Measurements from ENCODE around the gene RNF41. TPM values are rescaled to one million over a fixed set of nuclear protein-coding genes. Genes with fewer than 3 reads are reported as not detected.

Gene RNF41
- total and polyA plus RNA-seq, 2 experiments from 2014 or later, result 17.3 to 37.2 TPM

DNA sequence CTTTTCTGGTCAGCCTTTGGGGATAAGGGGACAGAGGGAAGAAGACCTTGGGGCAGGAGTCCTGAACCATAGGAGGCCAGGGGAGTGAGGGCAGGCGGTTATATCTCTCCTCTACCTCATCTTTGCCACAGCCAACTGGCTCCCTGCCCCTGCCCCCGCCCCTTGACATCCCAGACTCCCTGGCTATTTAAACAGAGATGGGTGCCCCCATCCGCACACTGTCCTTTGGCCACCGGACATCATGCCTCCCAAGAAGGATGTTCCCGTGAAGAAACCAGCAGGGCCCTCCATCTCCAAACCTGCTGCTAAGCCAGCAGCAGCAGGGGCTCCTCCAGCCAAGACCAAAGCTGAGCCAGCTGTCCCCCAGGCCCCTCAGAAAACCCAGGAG, 68.0 kb downstream of the RNF41 start:
- no peak overlapping the region for H3K27ac ChIP-seq
- TF ChIP-seq, protein P1, sequence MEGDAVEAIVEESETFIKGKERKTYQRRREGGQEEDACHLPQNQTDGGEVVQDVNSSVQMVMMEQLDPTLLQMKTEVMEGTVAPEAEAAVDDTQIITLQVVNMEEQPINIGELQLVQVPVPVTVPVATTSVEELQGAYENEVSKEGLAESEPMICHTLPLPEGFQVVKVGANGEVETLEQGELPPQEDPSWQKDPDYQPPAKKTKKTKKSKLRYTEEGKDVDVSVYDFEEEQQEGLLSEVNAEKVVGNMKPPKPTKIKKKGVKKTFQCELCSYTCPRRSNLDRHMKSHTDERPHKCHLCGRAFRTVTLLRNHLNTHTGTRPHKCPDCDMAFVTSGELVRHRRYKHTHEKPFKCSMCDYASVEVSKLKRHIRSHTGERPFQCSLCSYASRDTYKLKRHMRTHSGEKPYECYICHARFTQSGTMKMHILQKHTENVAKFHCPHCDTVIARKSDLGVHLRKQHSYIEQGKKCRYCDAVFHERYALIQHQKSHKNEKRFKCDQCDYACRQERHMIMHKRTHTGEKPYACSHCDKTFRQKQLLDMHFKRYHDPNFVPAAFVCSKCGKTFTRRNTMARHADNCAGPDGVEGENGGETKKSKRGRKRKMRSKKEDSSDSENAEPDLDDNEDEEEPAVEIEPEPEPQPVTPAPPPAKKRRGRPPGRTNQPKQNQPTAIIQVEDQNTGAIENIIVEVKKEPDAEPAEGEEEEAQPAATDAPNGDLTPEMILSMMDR (IDR thresholded peaks at IDR 0.05; ENCODE audit: low read depth, low read length), result no peak
- H3K27me3 ChIP-seq, result no peaks in the 10 kb centered on the region
- no peaks in the 10 kb centered on the region for H3K9me3 ChIP-seq (ENCODE audit: low read depth)
- no peak overlapping the region for H3K4me3 ChIP-seq
- H3K4me1 ChIP-seq (ENCODE audit: low read depth), result peaks cover 11% of the 10 kb centered on the region
- no peak for DNase-seq (ENCODE audit: low read depth in 1 of 2, low spot score in 1 of 2)
- peaks cover 11% of the 10 kb centered on the region for H3K36me3 ChIP-seq

DNA sequence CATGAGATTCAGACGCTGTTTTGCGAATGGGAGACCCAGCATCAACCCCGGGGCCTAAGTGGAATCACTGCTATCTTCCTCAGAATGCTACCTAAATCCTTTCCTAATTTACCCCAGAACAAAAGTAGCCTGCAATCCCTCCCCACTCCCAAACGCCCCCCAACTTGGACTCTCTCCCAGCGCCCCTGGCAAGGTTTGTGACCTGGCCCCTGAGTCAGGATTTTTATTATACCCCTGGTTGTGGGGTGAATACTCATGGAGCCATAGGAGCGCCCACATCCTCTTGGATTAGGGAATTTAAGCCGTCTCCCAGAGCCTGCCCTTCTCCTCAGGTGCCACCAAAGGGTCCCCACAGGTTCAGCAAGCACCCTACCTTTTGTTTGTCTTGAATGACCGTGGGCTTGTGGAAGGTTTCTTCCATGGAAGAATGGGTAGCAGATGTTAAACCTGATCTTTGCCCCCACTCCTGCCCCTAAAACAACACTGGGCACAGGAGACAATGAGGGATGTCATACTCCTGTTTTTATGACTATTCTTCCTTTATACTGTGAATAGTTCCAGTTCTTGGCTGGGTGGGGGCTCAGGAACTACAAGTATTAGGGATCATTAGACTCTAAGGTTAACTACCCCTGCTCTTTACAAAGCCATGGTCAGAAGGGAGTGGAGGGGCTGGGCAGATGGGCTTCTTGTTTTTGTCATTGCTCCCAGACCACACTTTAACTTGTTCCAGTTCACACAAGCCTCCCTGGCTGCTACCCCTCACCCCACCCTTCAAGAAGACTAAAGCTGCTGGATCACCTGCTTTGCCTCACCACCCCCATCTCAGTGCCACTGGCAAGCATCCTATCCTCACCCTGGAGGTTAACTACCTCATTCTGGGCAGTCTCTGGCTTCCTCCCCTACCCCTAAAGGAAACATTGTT, 68.7 kb downstream of the RNF41 start:
- H3K4me3 ChIP-seq, result peak overlapping the region; percentile 79
- DNase-seq (ENCODE audit: low read depth in 1 of 2, low spot score in 1 of 2), result peak in 1 of 2 donors; percentile 24
- H3K9me3 ChIP-seq (ENCODE audit: low read depth), result no peaks in the 10 kb centered on the region
- TF ChIP-seq, protein P1 (IDR thresholded peaks at IDR 0.05; ENCODE audit: low read depth, low read length), result no peak
- H3K27ac ChIP-seq, result no peak overlapping the region
- peaks cover 11% of the 10 kb centered on the region for H3K4me1 ChIP-seq (ENCODE audit: low read depth)
- H3K36me3 ChIP-seq, result peaks cover 9% of the 10 kb centered on the region
- no peaks in the 10 kb centered on the region for H3K27me3 ChIP-seq

Other genes with a start within 250 kb of the RNF41 start
- gene RAB5B, start 247.8 kb downstream of the RNF41 start, total RNA-seq, result 87.9 and 104 TPM in 2 replicates
- 154 and 157 TPM in 2 replicates for gene RAB5B, start 247.8 kb downstream of the RNF41 start, polyA plus RNA-seq
- 38.2 and 52.4 TPM in 2 replicates for gene SUOX, start 224.6 kb downstream of the RNF41 start, total RNA-seq
- 45.3 and 59.6 TPM in 2 replicates for gene SUOX, start 224.6 kb downstream of the RNF41 start, polyA plus RNA-seq
- 9.7 and 11.5 TPM in 2 replicates for gene IKZF4, start 200.9 kb downstream of the RNF41 start, total RNA-seq
- gene IKZF4, start 200.9 kb downstream of the RNF41 start, polyA plus RNA-seq, result 12.5 and 18.1 TPM in 2 replicates
- gene RPS26, start 180.0 kb downstream of the RNF41 start, total RNA-seq, result 535 and 1,293 TPM in 2 replicates
- 204 and 252 TPM in 2 replicates for gene RPS26, start 180.0 kb downstream of the RNF41 start, polyA plus RNA-seq
- gene ERBB3, start 141.8 kb downstream of the RNF41 start, total RNA-seq, result 22.0 and 26.6 TPM in 2 replicates
- 10.5 and 21.0 TPM in 2 replicates for gene ERBB3, start 141.8 kb downstream of the RNF41 start, polyA plus RNA-seq
- 166 and 235 TPM in 2 replicates for gene PA2G4, start 117.4 kb downstream of the RNF41 start, total RNA-seq
- gene PA2G4, start 117.4 kb downstream of the RNF41 start, polyA plus RNA-seq, result 132 and 189 TPM in 2 replicates
- gene RPL41, start 105.3 kb downstream of the RNF41 start, total RNA-seq, result 1,416 and 2,307 TPM in 2 replicates
- 2,144 and 2,427 TPM in 2 replicates for gene RPL41, start 105.3 kb downstream of the RNF41 start, polyA plus RNA-seq
- 5.4 and 7.5 TPM in 2 replicates for gene ZC3H10, start 103.7 kb downstream of the RNF41 start, total RNA-seq
- gene ZC3H10, start 103.7 kb downstream of the RNF41 start, polyA plus RNA-seq, result 7.2 and 10.6 TPM in 2 replicates
- gene ESYT1, start 93.7 kb downstream of the RNF41 start, total RNA-seq, result 103 and 107 TPM in 2 replicates
- gene ESYT1, start 93.7 kb downstream of the RNF41 start, polyA plus RNA-seq, result 52.0 and 70.6 TPM in 2 replicates
- gene MYL6B, start 69.3 kb downstream of the RNF41 start, total RNA-seq, result 218 and 293 TPM in 2 replicates
- gene MYL6B, start 69.3 kb downstream of the RNF41 start, polyA plus RNA-seq, result 142 and 203 TPM in 2 replicates
- gene MYL6, start 63.6 kb downstream of the RNF41 start, total RNA-seq, result 2,618 and 4,325 TPM in 2 replicates
- 3,866 and 6,680 TPM in 2 replicates for gene MYL6, start 63.6 kb downstream of the RNF41 start, polyA plus RNA-seq
- gene SMARCC2, start 32.4 kb downstream of the RNF41 start, total RNA-seq, result 69.7 and 94.2 TPM in 2 replicates
- 79.6 and 104 TPM in 2 replicates for gene SMARCC2, start 32.4 kb downstream of the RNF41 start, polyA plus RNA-seq
- gene NABP2, start 2.4 kb upstream of the RNF41 start, total RNA-seq, result 14.8 and 32.0 TPM in 2 replicates
- gene NABP2, start 2.4 kb upstream of the RNF41 start, polyA plus RNA-seq, result 6.8 and 10.7 TPM in 2 replicates
- gene SLC39A5, start 8.1 kb upstream of the RNF41 start, total RNA-seq, result 0.67 TPM in 1 of 2 replicates, not detected in the other
- gene SLC39A5, start 8.1 kb upstream of the RNF41 start, polyA plus RNA-seq, result 1.0 TPM in 1 of 2 replicates, not detected in the other
- 18.0 and 19.3 TPM in 2 replicates for gene ANKRD52, start 36.5 kb upstream of the RNF41 start, total RNA-seq
- 34.9 and 37.7 TPM in 2 replicates for gene ANKRD52, start 36.5 kb upstream of the RNF41 start, polyA plus RNA-seq
- gene COQ10A, start 45.0 kb upstream of the RNF41 start, total RNA-seq, result 40.3 and 53.6 TPM in 2 replicates
- gene COQ10A, start 45.0 kb upstream of the RNF41 start, polyA plus RNA-seq, result 65.6 and 67.2 TPM in 2 replicates
- 280 and 360 TPM in 2 replicates for gene CS, start 78.4 kb upstream of the RNF41 start, total RNA-seq
- gene CS, start 78.4 kb upstream of the RNF41 start, polyA plus RNA-seq, result 243 and 289 TPM in 2 replicates
- gene CNPY2, start 94.1 kb upstream of the RNF41 start, total RNA-seq, result 85.3 and 107 TPM in 2 replicates
- 245 and 302 TPM in 2 replicates for gene CNPY2, start 94.1 kb upstream of the RNF41 start, polyA plus RNA-seq
- gene PAN2, start 112.1 kb upstream of the RNF41 start, total RNA-seq, result 52.6 and 63.1 TPM in 2 replicates
- gene PAN2, start 112.1 kb upstream of the RNF41 start, polyA plus RNA-seq, result 72.7 and 76.0 TPM in 2 replicates
- gene IL23A, start 117.0 kb upstream of the RNF41 start, total RNA-seq, result 0.63 TPM in 1 of 2 replicates, not detected in the other
- 0.52 TPM in 1 of 2 replicates, not detected in the other for gene IL23A, start 117.0 kb upstream of the RNF41 start, polyA plus RNA-seq
- 59.4 and 78.7 TPM in 2 replicates for gene STAT2, start 138.2 kb upstream of the RNF41 start, total RNA-seq
- gene STAT2, start 138.2 kb upstream of the RNF41 start, polyA plus RNA-seq, result 56.2 and 78.5 TPM in 2 replicates
- gene APOF, start 140.9 kb upstream of the RNF41 start, total RNA-seq, result not detected in 2 replicates
- not detected in 2 replicates for gene APOF, start 140.9 kb upstream of the RNF41 start, polyA plus RNA-seq
- 12.8 and 19.6 TPM in 2 replicates for gene TIMELESS, start 227.5 kb upstream of the RNF41 start, total RNA-seq
- 22.7 and 28.5 TPM in 2 replicates for gene TIMELESS, start 227.5 kb upstream of the RNF41 start, polyA plus RNA-seq
- gene MIP, start 232.7 kb upstream of the RNF41 start, total RNA-seq, result not detected in 2 replicates
- gene MIP, start 232.7 kb upstream of the RNF41 start, polyA plus RNA-seq, result 0.29 and 1.4 TPM in 2 replicates
- gene SPRYD4, start 246.7 kb upstream of the RNF41 start, total RNA-seq, result 3.6 and 4.9 TPM in 2 replicates
- 4.4 and 5.3 TPM in 2 replicates for gene SPRYD4, start 246.7 kb upstream of the RNF41 start, polyA plus RNA-seq

Measured in cardiac muscle cell (in vitro differentiated cells and primary cell).